ENCODE data around the gene DSE.

DSE gene

GRCh38 chr6:116491610-116492330 lies 121.0 kb downstream of the DSE start:
- no peak for DNase-seq

GRCh38 chr6:116492331-116493067 lies 121.8 kb downstream of the DSE start:
- DNase-seq = no peak
